Stimulated activated CD4-positive, alpha-beta T cell treated with anti-CD3 and anti-CD28 coated beads, Interleukin-2, amount 100 ng/mL, for 4 hours (primary cell): ENCODE measurements around the gene HNRNPC.

Experiments
- DNase-seq: peaks from one replicate; pipeline ENCODE4 v3.0.0-alpha.2; 2020; ENCODE audit warnings: low read depth

The HNRNPC gene

DNA sequence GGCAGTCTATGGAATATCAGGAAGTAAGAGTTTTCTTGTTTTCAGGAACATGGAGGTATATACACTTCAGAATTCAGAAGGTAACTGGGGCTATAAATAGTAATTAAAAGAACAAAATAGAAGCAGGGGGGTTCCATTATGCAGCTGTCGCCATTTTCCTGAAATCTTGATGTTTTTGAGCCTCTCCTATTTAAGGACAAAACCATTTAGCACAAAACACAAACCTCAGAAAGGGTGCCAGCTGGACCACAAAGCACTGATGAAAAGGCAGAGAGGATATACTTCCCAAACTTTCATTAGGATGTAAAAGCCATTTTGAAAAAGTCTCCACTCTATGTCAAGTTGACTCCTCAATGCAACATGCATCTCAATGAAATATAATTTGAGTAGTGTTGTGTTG is 59.2 kb downstream of the HNRNPC start:
- DNase-seq, result no peak

GRCh38 chr14:21209185-21209584 is 60.1 kb downstream of the HNRNPC start:
- DNase-seq, result no peak

- no peak for DNase-seq
These were observed 60.7 kb downstream of the HNRNPC start for GRCh38 chr14:21208554-21208953.

DNA sequence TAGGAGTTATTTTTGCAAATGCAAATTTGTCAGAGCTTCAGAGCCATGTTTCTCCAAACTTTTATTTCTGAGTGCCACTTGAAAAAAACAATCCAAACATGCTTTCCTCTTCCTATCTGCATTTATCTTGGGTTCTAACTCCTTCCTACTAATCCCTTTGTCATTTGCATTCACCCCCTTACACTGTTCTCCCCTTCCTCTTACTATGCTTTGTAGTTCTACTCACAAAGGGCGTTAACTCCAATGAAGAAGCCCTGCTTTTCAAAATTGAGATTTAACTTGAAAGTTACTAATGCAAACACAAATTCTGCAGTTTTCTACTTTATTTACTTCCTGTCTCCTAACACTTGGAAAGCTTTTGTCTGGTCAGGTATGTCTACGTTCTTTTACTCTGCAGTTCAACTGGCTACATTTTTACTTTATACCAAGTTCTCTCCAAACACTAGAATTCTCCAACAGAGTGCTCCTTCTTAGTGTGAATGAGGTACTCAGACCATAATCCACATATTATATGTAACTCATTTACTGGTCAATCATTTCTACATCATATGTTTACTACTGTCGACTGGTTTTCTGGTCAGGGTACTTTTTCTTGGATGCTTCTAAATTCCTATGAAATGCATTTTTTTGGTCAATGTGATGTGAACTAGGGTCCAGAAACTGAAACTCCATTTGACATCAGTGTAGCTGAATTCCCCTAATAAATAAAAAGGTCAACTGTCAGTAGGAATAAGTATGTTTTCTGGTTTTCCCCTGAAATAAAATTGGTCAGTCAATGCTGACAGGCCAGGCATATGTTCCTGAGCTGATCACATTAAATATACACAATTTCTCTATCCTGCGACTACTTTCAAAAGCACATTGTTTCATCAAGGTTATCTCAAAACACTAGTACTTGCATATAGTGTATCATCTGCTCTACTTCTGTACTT is 62.2 kb downstream of the HNRNPC start:
- no peak for DNase-seq

GRCh38 chr14:21205678-21206581 is 63.3 kb downstream of the HNRNPC start:
- no peak for DNase-seq

- no peak for DNase-seq
These were observed 64.1 kb downstream of the HNRNPC start for GRCh38 chr14:21205026-21205677.

- no peak for DNase-seq
These were observed 64.8 kb downstream of the HNRNPC start for GRCh38 chr14:21204167-21205025.

GRCh38 chr14:21203470-21204166 is 65.6 kb downstream of the HNRNPC start:
- DNase-seq, result no peak

DNA sequence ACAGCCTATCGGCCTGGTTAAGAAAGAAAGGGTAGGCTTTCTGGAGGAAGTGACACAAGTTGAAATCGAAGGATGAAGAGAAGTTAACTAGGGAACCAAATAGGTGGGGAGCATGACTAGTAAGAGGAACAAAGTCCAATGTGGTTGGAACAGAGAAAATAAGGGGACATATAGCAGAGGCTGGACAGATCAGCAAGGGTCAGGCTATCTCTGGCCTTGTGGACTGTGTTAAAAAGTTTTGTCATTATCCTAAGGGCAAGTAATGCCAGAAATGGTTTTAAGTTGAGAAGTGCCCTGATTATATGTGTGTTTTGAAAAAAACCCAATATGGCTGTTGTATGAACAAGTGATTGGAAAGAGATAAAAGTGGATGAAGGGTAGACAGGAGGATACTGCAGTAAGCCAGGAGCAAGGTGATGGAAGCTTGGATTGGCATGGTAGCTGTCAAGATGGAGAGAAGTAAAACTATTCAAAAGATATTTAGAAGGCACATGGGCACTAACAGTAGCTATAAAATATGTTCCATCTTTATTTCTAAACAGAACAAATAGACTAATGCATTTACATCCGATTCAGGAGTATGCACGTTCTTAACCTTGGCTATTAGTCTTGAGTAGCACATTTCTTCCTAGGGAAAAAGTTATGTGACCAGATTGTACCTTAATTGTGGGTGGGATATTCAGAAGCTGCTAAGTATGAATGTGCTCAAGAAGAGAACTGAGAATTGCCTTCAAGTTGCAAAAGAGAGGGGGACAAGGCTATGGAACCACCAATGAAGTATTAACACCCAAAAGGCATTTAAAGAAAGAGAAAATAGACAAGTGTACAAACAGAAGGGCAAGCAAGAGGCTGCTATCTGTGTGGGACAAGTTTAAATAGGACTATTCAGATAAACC is 66.5 kb downstream of the HNRNPC start:
- no peak for DNase-seq

- DNase-seq, result no peak
These were observed 67.3 kb downstream of the HNRNPC start for GRCh38 chr14:21201732-21202462.

DNA sequence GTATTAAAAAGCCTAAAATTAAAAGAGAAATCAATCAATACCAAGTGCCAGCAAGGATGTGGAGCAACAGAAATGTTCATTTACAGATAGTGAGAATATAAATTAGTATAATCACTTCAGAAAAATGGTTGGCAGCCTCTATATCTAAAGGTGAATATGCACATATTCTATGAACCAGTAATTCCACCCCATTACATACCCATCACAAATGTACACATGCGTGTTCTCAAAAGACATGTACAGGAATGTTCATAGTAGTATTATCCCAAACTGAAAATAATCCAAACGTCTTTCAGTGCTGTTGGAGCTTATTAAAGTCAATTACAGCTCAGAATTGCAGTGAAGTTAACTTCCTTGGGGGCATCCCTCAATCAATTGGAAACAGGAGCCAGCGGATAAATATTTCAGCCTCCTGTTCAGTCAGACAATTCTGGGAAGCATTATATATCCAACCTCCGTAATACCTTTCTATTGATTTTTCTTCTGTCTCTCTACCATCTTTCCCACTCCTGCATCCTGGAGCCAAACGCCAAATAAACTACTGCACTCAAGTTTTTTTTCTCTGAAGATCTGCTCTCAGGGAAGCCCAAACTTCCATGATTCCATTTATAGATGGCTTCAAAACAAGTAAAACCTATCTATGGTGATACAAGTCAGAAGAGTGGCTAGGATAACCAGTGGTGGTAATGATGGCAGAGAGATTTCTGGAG is 68.3 kb downstream of the HNRNPC start:
- no peak for DNase-seq

- DNase-seq, result no peak
These were observed 69.4 kb downstream of the HNRNPC start for GRCh38 chr14:21199611-21200560.

GRCh38 chr14:21197418-21198205 is 71.6 kb downstream of the HNRNPC start:
- DNase-seq, result no peak

DNA sequence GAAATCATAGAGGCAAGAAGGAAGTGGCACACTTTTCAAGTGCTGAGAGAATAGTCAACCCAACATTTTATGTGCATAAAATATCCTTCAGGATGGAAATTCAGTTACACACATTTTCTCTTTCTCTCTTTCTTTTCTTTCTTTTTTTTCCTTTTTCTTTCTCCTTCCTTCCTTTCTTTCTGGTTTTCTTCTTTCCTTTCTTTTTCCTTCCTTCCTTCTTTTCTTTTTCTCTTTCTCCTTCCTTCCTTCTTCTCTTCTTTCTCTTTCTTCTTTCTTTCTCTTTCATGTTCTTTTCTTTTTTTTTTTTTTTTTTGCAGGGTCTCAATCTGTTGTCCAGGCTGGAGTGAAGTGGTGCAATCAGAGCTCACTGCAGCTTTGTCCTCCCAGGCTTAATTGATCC is 74.6 kb downstream of the HNRNPC start:
- DNase-seq, result no peak

DNA sequence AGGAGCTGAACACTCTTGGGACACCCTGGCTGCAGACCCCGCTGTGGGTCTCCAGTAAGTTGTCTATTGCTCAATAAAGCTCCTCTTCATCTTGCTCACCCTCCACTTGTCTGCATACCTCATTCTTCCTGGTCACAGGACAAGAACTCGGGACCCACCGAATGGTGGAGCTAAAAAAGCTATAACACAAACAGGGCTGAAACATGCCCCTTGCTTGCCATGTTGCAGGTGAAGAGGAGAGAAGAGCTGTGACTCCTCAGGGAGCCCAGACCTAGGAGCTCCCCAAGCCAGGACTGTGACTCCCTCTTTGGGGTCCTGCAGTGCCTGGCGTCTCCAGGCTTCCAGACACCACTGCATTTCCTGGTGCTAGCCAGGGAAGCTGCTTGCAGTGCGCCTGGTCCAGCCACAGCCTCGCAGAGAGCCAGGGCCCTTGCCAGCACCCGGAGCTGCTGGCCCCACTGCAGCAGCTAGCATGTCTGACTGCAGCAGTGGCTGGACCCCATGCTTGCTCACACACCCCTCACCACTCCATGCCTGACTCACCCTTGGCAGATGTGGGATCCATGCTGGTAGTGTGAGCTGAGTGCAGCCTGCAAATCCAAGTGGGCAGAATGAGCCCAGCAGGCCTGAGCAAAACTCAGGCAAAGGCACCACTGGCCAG is 76.2 kb downstream of the HNRNPC start:
- no peak for DNase-seq

DNA sequence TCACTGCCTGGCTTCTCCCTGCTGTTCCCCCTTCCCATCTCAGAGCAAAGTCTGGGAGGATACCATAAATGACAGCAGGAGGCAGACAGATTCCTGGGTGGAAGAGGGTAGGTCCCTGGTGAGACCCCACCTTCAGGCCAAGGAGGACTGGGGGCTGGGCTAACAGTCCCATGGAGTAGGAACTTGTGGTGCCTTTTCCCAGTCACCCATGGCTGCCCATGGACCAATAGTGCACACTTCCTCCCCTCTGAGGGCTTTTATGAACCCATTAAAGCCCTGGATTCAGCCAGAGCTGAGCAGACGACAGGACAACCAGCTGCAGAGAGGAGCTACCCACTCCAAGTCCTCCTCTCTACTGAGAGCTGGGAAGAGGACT is 76.8 kb downstream of the HNRNPC start:
- DNase-seq, result no peak
